Liver (tissue), 9 donors: ENCODE measurements around the gene EIF4E. TPM values are rescaled to one million over a fixed set of nuclear protein-coding genes. Genes with fewer than 3 reads are reported as not detected.

Experiments
- DNase-seq: peaks from one replicate; pipeline ENCODE4 v3.0.0-alpha.2; 2017; ENCODE audit warnings: low spot score
- H3K27ac ChIP-seq, 2 donors: one replicate each; pipeline ENCODE4 v1.7.0; 2013; ENCODE audit warnings: inconsistent platforms in 2 of 2, low read length in 2 of 2, control low read depth in 1 of 2, low read depth in 1 of 2, mild to moderate bottlenecking in 1 of 2
- H3K27me3 ChIP-seq, 4 donors: one replicate each; pipeline versions ENCODE4 v1.6.1 to v1.7.0; 2013; ENCODE audit warnings: low read length in 3 of 4, inconsistent platforms in 1 of 4, mild to moderate bottlenecking in 1 of 4, moderate library complexity in 1 of 4; ENCODE audit not compliant: control insufficient read depth in 4 of 4, insufficient read depth in 4 of 4
- H3K36me3 ChIP-seq, 4 donors: one replicate each; pipeline versions ENCODE4 v1.6.1 to v1.7.0; 2013; ENCODE audit warnings: low read length in 3 of 4, mild to moderate bottlenecking in 3 of 4, low read depth in 1 of 4, moderate library complexity in 1 of 4; ENCODE audit not compliant: control insufficient read depth in 4 of 4, insufficient read depth in 3 of 4
- H3K4me1 ChIP-seq, 4 donors: one replicate each; pipeline versions ENCODE4 v1.6.1 to v1.7.0; 2013; ENCODE audit warnings: low read length in 3 of 4, mild to moderate bottlenecking in 3 of 4, moderate library complexity in 1 of 4; ENCODE audit not compliant: control insufficient read depth in 4 of 4, insufficient read depth in 4 of 4
- H3K4me3 ChIP-seq, 3 donors: one replicate each; pipeline versions ENCODE4 v1.6.1 to v1.7.0; 2013; ENCODE audit warnings: low read length in 3 of 3, control low read depth in 1 of 3, low read depth in 1 of 3, mild to moderate bottlenecking in 1 of 3
- H3K9ac ChIP-seq, 2 donors: one replicate each; pipeline ENCODE4 v1.7.0; 2013; ENCODE audit warnings: low read length in 2 of 2, mild to moderate bottlenecking in 2 of 2, moderate library complexity in 2 of 2, control low read depth in 1 of 2, low read depth in 1 of 2
- H3K9me3 ChIP-seq, 4 donors: one replicate each; pipeline versions ENCODE4 v1.6.1 to v1.7.0; 2013; ENCODE audit warnings: low read length in 3 of 4; ENCODE audit not compliant: control insufficient read depth in 4 of 4
- ATF3 ChIP-seq: IDR thresholded peaks from 2 replicates; pipeline ENCODE4 v1.6.1; 2016; ENCODE audit warnings: antibody characterized with exemption
- CTCF ChIP-seq: fragments of 150-350 bp; IDR thresholded peaks from 2 replicates; pipeline ENCODE4 v1.5.1; 2017; ENCODE audit warnings: improper control_type of control experiment, low read depth, low read length; ENCODE audit not compliant: missing input control
- EGR1 ChIP-seq, 2 donors: IDR thresholded peaks; 2 replicates each; pipeline ENCODE4 v1.6.1; 2016 to 2018; ENCODE audit warnings: antibody characterized with exemption in 2 of 2, low read depth in 2 of 2
- FOXA1 ChIP-seq: IDR thresholded peaks from 2 replicates; pipeline ENCODE4 v1.6.1; 2016; ENCODE audit warnings: antibody characterized with exemption
- FOXA2 ChIP-seq: IDR thresholded peaks from 2 replicates; pipeline ENCODE4 v1.6.1; 2016; ENCODE audit warnings: antibody characterized with exemption
- GABPA ChIP-seq, 2 donors: IDR thresholded peaks in 1 of 2; conservative IDR thresholded peaks in 1 of 2; 2 replicates each; pipeline ENCODE4 v1.6.1; 2016; ENCODE audit warnings: antibody characterized with exemption in 2 of 2, mild to moderate bottlenecking in 1 of 2, moderate library complexity in 1 of 2
- HNF4A ChIP-seq, 2 donors: conservative IDR thresholded peaks; 2 replicates each; pipeline ENCODE4 v1.6.1; 2016; ENCODE audit warnings: antibody characterized with exemption in 2 of 2, mild to moderate bottlenecking in 2 of 2
- HNF4G ChIP-seq: IDR thresholded peaks from 2 replicates; pipeline ENCODE4 v1.6.1; 2016; ENCODE audit warnings: antibody characterized with exemption
- JUND ChIP-seq, 2 donors: IDR thresholded peaks; 2 replicates each; pipeline ENCODE4 v1.6.1; 2016; ENCODE audit warnings: antibody characterized with exemption in 2 of 2
- MAX ChIP-seq: IDR thresholded peaks from 2 replicates; pipeline ENCODE4 v1.6.1; 2016; ENCODE audit warnings: antibody characterized with exemption
- NR2F2 ChIP-seq: IDR thresholded peaks from 2 replicates; pipeline ENCODE4 v1.6.1; 2016; ENCODE audit warnings: antibody characterized with exemption
- RAD21 ChIP-seq, 2 donors: IDR thresholded peaks; 2 replicates each; pipeline ENCODE4 v1.6.1; 2016; ENCODE audit warnings: antibody characterized with exemption in 2 of 2, mild to moderate bottlenecking in 2 of 2
- REST ChIP-seq: IDR thresholded peaks from 2 replicates; pipeline ENCODE4 v1.6.1; 2016; ENCODE audit warnings: antibody characterized with exemption, mild to moderate bottlenecking
- RXRA ChIP-seq, 2 donors: IDR thresholded peaks; 2 replicates each; pipeline ENCODE4 v1.6.1; 2017 to 2018; ENCODE audit warnings: antibody characterized with exemption in 2 of 2, mild to moderate bottlenecking in 1 of 2
- SP1 ChIP-seq: IDR thresholded peaks from 2 replicates; pipeline ENCODE4 v1.6.1; 2018; ENCODE audit warnings: antibody characterized with exemption, mild to moderate bottlenecking
- TAF1 ChIP-seq: conservative IDR thresholded peaks from 2 replicates; pipeline ENCODE4 v1.6.1; 2016; ENCODE audit warnings: antibody characterized with exemption, mild to moderate bottlenecking
- YY1 ChIP-seq: IDR thresholded peaks from 2 replicates; pipeline ENCODE4 v1.6.1; 2016; ENCODE audit warnings: antibody characterized with exemption, mild to moderate bottlenecking
- ZBTB33 ChIP-seq: IDR thresholded peaks from 2 replicates; pipeline ENCODE4 v1.6.1; 2016; ENCODE audit warnings: antibody characterized with exemption
- WGBS: extraction: QIAGEN DNeasy Blood & Tissue Kit; methylation state at CpG from one replicate; pipeline ENCODE4 v1.1.7; 2013; 5-methylcytosine and 5-hydroxymethylcytosine counted together
- polyA plus RNA-seq, 2 donors: library from polyadenylated mRNA; stranded (reverse) in 1 of 2; unstranded in 1 of 2; fragments of 200-250 nt in 1 of 2; fragments of >200 nt in 1 of 2; fragmentation: Nextera tagmentation in 1 of 2; extraction: Ambion mirVana in 1 of 2; gene quantifications; one replicate each; pipeline versions ENCODE4 v1.2.1 to v1.2.3, GENCODE V29; 2013 to 2015
- total RNA-seq, 2 donors: library from RNA; depleted of rRNA; stranded (reverse); fragments of >200 nt; gene quantifications; one replicate each; pipeline ENCODE4 v1.2.3, GENCODE V29; 2014
- donor health status: healthy.
- donor health status: healthy.
- donor health status: healthy.
- donor health status: healthy.
- donor health status: healthy.

The EIF4E gene
- total RNA-seq, result 10 to 100 TPM; 64.5 to 64.6 TPM
- polyA plus RNA-seq, result 10 to 100 TPM; 32.0 to 40.0 TPM

- no peaks in the 10 kb centered on the region for H3K27me3 ChIP-seq
- TF ChIP-seq SP1, result peak; percentile 28
- TF ChIP-seq NR2F2, result no peak
- peak in 1 of 2 donors; percentile 30 for TF ChIP-seq HNF4A (conservative IDR thresholded peaks at IDR 0.05)
- TF ChIP-seq FOXA2, result no peak
- TF ChIP-seq ZBTB33, result peak; percentile 15
- no peak for TF ChIP-seq CTCF
- TF ChIP-seq RXRA (IDR thresholded peaks at IDR 0.05), result no peak
- TF ChIP-seq TAF1, result no peak
- TF ChIP-seq MAX, result peak; percentile 42
- TF ChIP-seq YY1, result peak; percentile 98
- TF ChIP-seq GABPA (IDR thresholded peaks at IDR 0.05 in 1 of 2, conservative IDR thresholded peaks at IDR 0.05 in 1 of 2), result peak in 1 of 2 donors; percentile 43
- peaks cover 2 to 16% (median 4%) of the 10 kb centered on the region in 4 donors for H3K4me1 ChIP-seq
- H3K4me3 ChIP-seq, result peak within 1 kb of the TSS; percentile 90 to 99 (median 91)
- H3K9ac ChIP-seq, result peak within 1 kb of the TSS; percentile 64 to 76
- DNase-seq, result peak; percentile 94
- no peaks in the 10 kb centered on the region for H3K9me3 ChIP-seq
- WGBS, result under 1% methylated on average over 68 of the region's 68 CpGs
- H3K27ac ChIP-seq, result peak within 1 kb of the TSS; percentile 93 to 98
- peaks cover 0 to 3% (median 0%) of the 10 kb centered on the region in 4 donors for H3K36me3 ChIP-seq
These were observed at the start of gene EIF4E for GRCh38 chr4:98928505-98929340. TSS of gene EIF4E (minus strand) at chr4:98929133. CDS start at chr4:98929112, 21 bp downstream.

- no peak overlapping the region for H3K9ac ChIP-seq
- H3K4me1 ChIP-seq, result no peaks in the 10 kb centered on the region
- DNase-seq, result no peak
- H3K27ac ChIP-seq, result no peak overlapping the region
- no peak for TF ChIP-seq REST
- no peak for TF ChIP-seq EGR1 (IDR thresholded peaks at IDR 0.05; ENCODE audit: low read depth in 2 of 2)
- no peak for TF ChIP-seq ZBTB33
- TF ChIP-seq JUND (IDR thresholded peaks at IDR 0.05), result no peak
- no peak for TF ChIP-seq RAD21 (IDR thresholded peaks at IDR 0.05)
- no peak for TF ChIP-seq HNF4A (conservative IDR thresholded peaks at IDR 0.05)
- no peak for TF ChIP-seq RXRA (IDR thresholded peaks at IDR 0.05)
- TF ChIP-seq GABPA (IDR thresholded peaks at IDR 0.05 in 1 of 2, conservative IDR thresholded peaks at IDR 0.05 in 1 of 2), result no peak
- no peak for TF ChIP-seq TAF1
- TF ChIP-seq NR2F2, result no peak
- no peak for TF ChIP-seq SP1
- no peak for TF ChIP-seq ATF3
- TF ChIP-seq FOXA1, result no peak
- TF ChIP-seq CTCF, result no peak
- no peak for TF ChIP-seq HNF4G
- H3K27me3 ChIP-seq, result no peaks in the 10 kb centered on the region
- 92% methylated on average over 7 of the region's 7 CpGs for WGBS
- H3K9me3 ChIP-seq, result no peaks in the 10 kb centered on the region
- no peaks in the 10 kb centered on the region for H3K36me3 ChIP-seq
- no peak overlapping the region for H3K4me3 ChIP-seq
These were observed 48.6 kb upstream of the EIF4E start for GRCh38 chr4:98977557-98977956.
